ENCODE results near the gene INSYN1. TPM values are rescaled to one million over a fixed set of nuclear protein-coding genes. Genes with fewer than 3 reads are reported as not detected.

Gene INSYN1
- total and polyA plus RNA-seq, 10 of the 15 experiments (the other 5 are each of a cell fraction or from before 2014, with no cell fraction given) = not detected

DNA sequence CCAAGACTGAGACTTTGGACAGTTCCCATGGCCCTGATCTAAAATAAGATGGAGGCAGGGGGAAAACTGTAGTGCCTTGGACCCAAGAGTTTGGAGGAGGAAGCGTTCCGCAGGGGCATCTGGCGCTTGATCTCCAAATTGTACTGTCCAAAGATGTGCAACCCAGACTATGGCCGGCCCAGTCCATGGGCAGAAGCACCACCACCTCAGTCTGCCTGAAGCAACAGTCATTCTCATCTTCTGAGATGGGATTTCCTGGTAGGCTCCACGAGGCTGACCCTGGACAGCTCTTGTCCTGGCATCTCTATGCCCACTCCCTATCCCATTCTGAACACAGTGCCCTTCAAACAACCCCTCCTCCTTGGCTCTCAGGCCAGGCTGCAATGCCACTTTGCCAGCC lies 3.6 kb downstream of the INSYN1 start (continued):
- no peak for TF ChIP-seq EGR1 (IDR thresholded peaks at IDR 0.05; ENCODE audit: borderline replicate concordance in 1 of 2, low read depth in 2 of 2, low read length in 2 of 2)
- no peak for TF ChIP-seq MTA2 (IDR thresholded peaks at IDR 0.05; ENCODE audit: low read depth)

DNA sequence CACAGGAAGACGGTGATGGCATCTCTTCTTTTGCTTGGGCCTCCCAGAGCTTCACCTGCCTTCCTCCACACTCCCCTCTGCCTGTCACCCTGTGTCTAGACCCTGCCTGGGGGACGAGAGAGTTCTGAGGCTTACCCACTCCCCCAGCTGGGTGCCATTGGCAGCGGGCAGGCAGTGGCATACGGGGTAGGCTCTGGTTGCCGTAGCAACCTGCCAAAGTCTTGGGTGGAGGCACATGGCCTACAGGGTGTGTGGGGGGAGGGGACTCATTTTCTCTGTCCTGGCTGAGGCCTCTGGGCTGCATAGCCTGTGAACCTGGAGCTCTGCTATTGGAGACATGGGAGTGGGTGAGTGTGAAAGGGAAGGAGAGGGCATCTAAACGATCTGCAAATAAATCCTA lies 4.4 kb downstream of the INSYN1 start:
- SMC1A ChIA-PET (ENCODE audit: uncharacterized antibody, unreplicated experiment) = no interaction called here
- ATAC-seq (no peak), FAIRE-seq (no peak), DNase-seq (ENCODE audit: low read depth, low spot score) (no peak)
- Histone ChIP-seq H3K79me2 (ENCODE audit: control insufficient read depth, insufficient read depth, low read length) (no peaks in the 10 kb centered on the region), H3K4me2 (ENCODE audit: control insufficient read depth, insufficient read depth) (no peak overlapping the region), H2AFZ (ENCODE audit: control insufficient read depth, low read depth, low read length) (no peak overlapping the region), H3K4me1 (ENCODE audit: control insufficient read depth, insufficient read depth, low read length) (no peaks in the 10 kb centered on the region), H3K4me3 (no peak overlapping the region), H3K9ac (ENCODE audit: control insufficient read depth, insufficient read depth, low read length) (no peak overlapping the region), H3K27ac (ENCODE audit: control insufficient read depth, insufficient read depth) (no peak overlapping the region), H3K36me3 (ENCODE audit: control insufficient read depth in 2 of 2, insufficient read depth in 2 of 2, low read length in 1 of 2) (no peaks in the 10 kb centered on the region), H3K27me3 (replicated peaks in 1 of 2; ENCODE audit: control insufficient read depth in 2 of 2, insufficient read depth in 2 of 2, low read length in 1 of 2) (peaks cover 0 to 9% of the 10 kb centered on the region in 2 experiments; a peak in 3 of 4 replicates), H4K20me1 (ENCODE audit: control insufficient read depth, insufficient read depth) (no peaks in the 10 kb centered on the region), H3K9me3 (replicated peaks; ENCODE audit: control insufficient read depth, insufficient read depth, low read length) (no peaks in the 10 kb centered on the region)
- 13% methylated on average over 6 of the region's 6 CpGs for WGBS (ENCODE audit: insufficient coverage, insufficient replicate concordance, low lambda C conversion rate, missing lambda C conversion rate)
- in situ Hi-C loops (cut with MboI) = no loop called here
- no TSS peak for BruUV-seq (replicated peaks)
- CTCF ChIA-PET = no interaction called here
- POLR2A ChIA-PET = no interaction called here
- intact Hi-C loops (cut with micrococcal nuclease; ENCODE audit: unreplicated experiment) = no loop called here
- TF ChIP-seq BMI1 (IDR thresholded peaks at IDR 0.05; ENCODE audit: borderline replicate concordance) (no peak), NR2C2 (IDR thresholded peaks at IDR 0.05; ENCODE audit: borderline replicate concordance, control insufficient read depth, insufficient read length, low read depth) (no peak), NFYB (IDR thresholded peaks at IDR 0.05; ENCODE audit: insufficient read depth, low read depth, low read length) (no peak), SUPT20H (IDR thresholded peaks at IDR 0.05; ENCODE audit: borderline replicate concordance, control insufficient read depth, low read depth, low read length) (no peak), RBBP5 (conservative IDR thresholded peaks at IDR 0.05) (no peak), RUNX3 (IDR thresholded peaks at IDR 0.05; ENCODE audit: low read length) (no peak)
- RAD21 ChIA-PET (ENCODE audit: unreplicated experiment) = no interaction called here

All from GM12878 (cell line).